MCF 10A (cell line): ENCODE data around the gene PPP2R2D. TPM values are rescaled to one million over a fixed set of nuclear protein-coding genes. Genes with fewer than 3 reads are reported as not detected.

Experiments
- BruUV-seq: library from RNA; stranded (reverse); fragments of 400-500 nt; replicated peaks from 2 replicates; lab custom pipeline; 2021; lab: Mats Ljungman, UMichigan
- CTCF ChIA-PET: fragments of 300-600 bp; sonication (Branson Sonifier 250); formaldehyde crosslinking; extraction: SDS; loops from one replicate; lab custom pipeline; 2021; ENCODE audit warnings: antibody characterized with exemption, inconsistent platforms; lab: Yijun Ruan, JAX
- POLR2A ChIA-PET: fragments of 300-600, 350-650 bp; sonication (Branson Sonifier 250); formaldehyde crosslinking; extraction: SDS; loops from one replicate; lab custom pipeline; 2020; ENCODE audit warnings: antibody characterized with exemption, inconsistent platforms; lab: Yijun Ruan, JAX
- DNase-seq: peaks from one replicate; pipeline ENCODE4 v3.0.0-alpha.2; 2018; ENCODE audit not compliant: unreplicated experiment
- H3K27ac Mint-ChIP-seq: one replicate; pipeline ENCODE4 v1.8.0; 2022; ENCODE audit warnings: mild to moderate bottlenecking, low read depth, mixed read lengths; ENCODE audit not compliant: unreplicated experiment
- H3K27me3 Mint-ChIP-seq: one replicate; pipeline ENCODE4 v1.8.0; 2022; ENCODE audit warnings: mixed read lengths; ENCODE audit not compliant: insufficient read depth, unreplicated experiment
- H3K36me3 Mint-ChIP-seq: one replicate; pipeline ENCODE4 v1.8.0; 2022; ENCODE audit warnings: mild to moderate bottlenecking, moderate library complexity, mixed read lengths; ENCODE audit not compliant: insufficient read depth, unreplicated experiment
- H3K4me1 Mint-ChIP-seq: one replicate; pipeline ENCODE4 v1.8.0; 2022; ENCODE audit warnings: mixed read lengths; ENCODE audit not compliant: insufficient read depth, unreplicated experiment
- H3K4me3 Mint-ChIP-seq: one replicate; pipeline ENCODE4 v1.8.0; 2022; ENCODE audit warnings: mild to moderate bottlenecking, moderate library complexity, mixed read lengths; ENCODE audit not compliant: unreplicated experiment
- H3K9me3 Mint-ChIP-seq: one replicate; pipeline ENCODE4 v1.8.0; 2022; ENCODE audit warnings: mixed read lengths; ENCODE audit not compliant: unreplicated experiment
- CTCF ChIP-seq: fragments of 200-600 bp; IDR thresholded peaks from one replicate; pipeline ENCODE4 v1.8.0; 2022; ENCODE audit warnings: antibody characterized with exemption, mild to moderate bottlenecking; ENCODE audit not compliant: unreplicated experiment
- intact Hi-C: fragments of 100-400 bp; cut with micrococcal nuclease; formaldehyde crosslinking; loops from 2 replicates; pipeline ENCODE4 v1.14.1; 2022
- total RNA-seq: library from RNA; stranded (reverse); gene quantifications from 2 replicates; pipeline ENCODE4 v1.2.3, GENCODE V29; 2022

PPP2R2D gene
- total RNA-seq, 1 experiment from 2014 or later = 35.5 TPM

GRCh38 chr10:131928248-131929095 is 27.7 kb downstream of the PPP2R2D start:
- H3K4me1 Mint-ChIP-seq = peaks cover 19% of the 10 kb centered on the region
- peak overlapping the region; percentile 64 for H3K27ac Mint-ChIP-seq
- no peaks in the 10 kb centered on the region for H3K27me3 Mint-ChIP-seq
- peaks cover 10% of the 10 kb centered on the region for H3K36me3 Mint-ChIP-seq
- ChIA-PET CTCF (interaction anchor here (0.6 kb wide), 2 partner anchors 14 to 1738 kb away, joined by 3 read pairs; no protein-coding TSS in a partner anchor), POLR2A (no interaction called here)
- H3K9me3 Mint-ChIP-seq = no peaks in the 10 kb centered on the region
- TF ChIP-seq CTCF = no peak
- BruUV-seq = no TSS peak
- DNase-seq = peak; percentile 17
- intact Hi-C loops = no loop called here
- H3K4me3 Mint-ChIP-seq = no peak overlapping the region

GRCh38 chr10:131929122-131929845 is 28.5 kb downstream of the PPP2R2D start:
- Mint-ChIP-seq H3K27me3 (no peaks in the 10 kb centered on the region), H3K4me3 (no peak overlapping the region), H3K9me3 (no peaks in the 10 kb centered on the region), H3K4me1 (peaks cover 19% of the 10 kb centered on the region), H3K36me3 (peaks cover 16% of the 10 kb centered on the region), H3K27ac (peak overlapping the region; percentile 78)
- intact Hi-C loops = no loop called here
- BruUV-seq = no TSS peak
- no peak for TF ChIP-seq CTCF
- ChIA-PET POLR2A (no interaction called here), CTCF (interaction anchor here (0.6 kb wide), 1 partner anchor 23 kb away, joined by 5 read pairs; no protein-coding TSS in a partner anchor)
- DNase-seq = no peak

- no peak for TF ChIP-seq CTCF
- intact Hi-C loops = no loop called here
- Mint-ChIP-seq H3K4me1 (peaks cover 19% of the 10 kb centered on the region), H3K9me3 (no peaks in the 10 kb centered on the region), H3K27me3 (no peaks in the 10 kb centered on the region), H3K27ac (peak overlapping the region; percentile 78), H3K4me3 (no peak overlapping the region), H3K36me3 (peaks cover 24% of the 10 kb centered on the region)
- no TSS peak for BruUV-seq
- ChIA-PET POLR2A (no interaction called here), CTCF (no interaction called here)
- no peak for DNase-seq
Measured at GRCh38 chr10:131930150-131930549, 29.3 kb downstream of the PPP2R2D start.
